Right lobe of liver (tissue), 4 donors: ENCODE measurements around the gene PAX5.

Source experiments
- CTCF ChIP-seq, 4 donors: fragments of 200-600 bp in 3 of 4; fragments of 450-650 bp in 1 of 4; IDR thresholded peaks; one replicate each; pipeline versions ENCODE4 v1.5.1 to v1.8.0; 2016 to 2022; ENCODE audit warnings: antibody characterized with exemption in 4 of 4, mild to moderate bottlenecking in 2 of 4
- POLR2A ChIP-seq: fragments of 450-650 bp; IDR thresholded peaks from one replicate; pipeline ENCODE4 v1.6.1; 2017; ENCODE audit warnings: antibody characterized with exemption, mild to moderate bottlenecking
- donor health status: DM: no; HTN: no; CAD: no.
- donor health status: DM: no; HTN: no; CAD: no.
- donor health status: DM: no; HTN: yes; CAD: no.

- TF ChIP-seq CTCF (IDR thresholded peaks at IDR 0.05) (no peak), POLR2A (no peak)
These were observed 132.5 kb downstream of the PAX5 start for GRCh38 chr9:36901528-36901927.
